Uterus (tissue), 2 donors: ENCODE data around the gene SLC22A6.

ENCODE experiments used
- CTCF ChIP-seq, 4 experiments: fragments of 200-600 bp in 2 of 4; fragments of 450-650 bp in 2 of 4; sonication (generic) in 2 of 4; IDR thresholded peaks; one replicate each; pipeline ENCODE4 v1.5.1; 2016 to 2019; ENCODE audit warnings: antibody characterized with exemption in 4 of 4, mild to moderate bottlenecking in 2 of 4, moderate library complexity in 1 of 4
- POLR2A ChIP-seq, 2 donors: fragments of 450-650 bp; IDR thresholded peaks; one replicate each; pipeline ENCODE4 v1.6.1; 2016; ENCODE audit warnings: antibody characterized with exemption in 2 of 2, mild to moderate bottlenecking in 1 of 2, moderate library complexity in 1 of 2

- TF ChIP-seq POLR2A (IDR thresholded peaks at IDR 0.05) = no peak
- TF ChIP-seq CTCF (IDR thresholded peaks at IDR 0.05) = no peak
These were observed 38.6 kb upstream of the SLC22A6 start for GRCh38 chr11:63023222-63023814.
